Keratinocyte (primary cell): Measurements from ENCODE around the gene CCDC200.

Experiments used
- CTCF ChIP-seq, 3 experiments: IDR thresholded peaks in 1 of 3; conservative IDR thresholded peaks in 1 of 3; optimal IDR thresholded peaks in 1 of 3; 2 replicates in 2 of 3; 3 replicates in 1 of 3; pipeline versions ENCODE3 to v1.5.1; 2011; ENCODE audit warnings: low read length in 3 of 3, mild to moderate bottlenecking in 3 of 3, moderate library complexity in 2 of 3, control low read depth in 1 of 3, inconsistent platforms in 1 of 3; ENCODE audit not compliant: insufficient read depth in 2 of 3; ENCODE audit errors: extremely low read depth in 1 of 3
- EZH2 ChIP-seq: IDR thresholded peaks from one replicate; pipeline ENCODE4 v1.6.1; 2012; ENCODE audit warnings: inconsistent platforms, mild to moderate bottlenecking, low read length, moderate library complexity

- TF ChIP-seq CTCF (optimal IDR thresholded peaks at IDR 0.05 in 1 of 3, IDR thresholded peaks at IDR 0.05 in 1 of 3, conservative IDR thresholded peaks at IDR 0.05 in 1 of 3; ENCODE audit: extremely low read depth in 1 of 3, insufficient read depth in 2 of 3, low read length in 3 of 3) = no peak
- TF ChIP-seq EZH2 = no peak
Measured at GRCh38 chr17:43217614-43218087, 10.8 kb downstream of the CCDC200 start.
